ENCODE data around the gene MAP4K3. TPM values are rescaled to one million over a fixed set of nuclear protein-coding genes. Genes with fewer than 3 reads are reported as not detected.

The MAP4K3 gene
- total RNA-seq, 2 experiments from 2014 or later, result 8.3 to 9.5 TPM

DNA sequence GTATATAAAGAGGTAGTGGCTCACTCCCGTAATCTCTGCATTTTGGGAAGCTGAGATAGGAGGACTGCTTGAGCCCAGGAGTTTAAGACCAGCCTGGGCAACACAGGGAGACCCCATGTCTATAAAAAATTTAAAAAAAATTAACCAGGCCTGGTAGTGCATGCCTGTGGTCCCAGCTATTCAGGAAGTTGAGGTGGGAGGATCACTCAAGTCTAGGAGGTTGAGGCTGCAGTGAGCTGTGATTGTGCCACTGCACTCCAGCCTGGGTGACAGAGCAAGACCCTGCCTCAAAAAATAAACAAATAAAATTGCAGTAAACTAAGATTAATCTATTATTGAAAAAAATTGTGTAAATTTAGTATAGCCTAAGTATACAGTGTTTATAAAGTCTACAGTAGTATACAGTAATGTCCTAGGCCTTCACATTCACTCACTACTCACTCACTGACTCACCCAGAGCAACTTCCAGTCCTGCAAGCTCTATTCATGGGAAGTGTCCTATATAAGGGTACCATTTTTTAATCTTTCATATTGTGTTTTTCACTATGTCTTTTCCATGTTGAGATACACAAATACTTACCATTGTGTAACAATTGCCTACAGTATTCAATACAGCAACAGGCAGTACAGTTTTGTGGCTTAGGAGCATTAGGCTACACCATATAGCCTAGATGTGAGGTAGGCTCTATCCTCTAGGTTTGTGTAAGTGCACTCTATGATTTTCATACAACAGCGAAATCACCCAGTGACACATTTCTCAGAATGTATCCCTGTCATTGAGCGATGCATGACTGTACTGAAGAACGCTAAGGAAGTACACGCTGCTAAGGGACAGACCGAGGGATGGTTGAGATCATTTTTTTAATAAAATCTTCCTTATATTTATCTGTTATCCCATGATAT, 10.4 kb upstream of the MAP4K3 start:
- ChIA-PET POLR2A (no interaction called here), CTCF (interaction anchor here (0.6 kb wide), 1 partner anchor 48 kb away, joined by 3 read pairs; no protein-coding TSS in a partner anchor)

DNA sequence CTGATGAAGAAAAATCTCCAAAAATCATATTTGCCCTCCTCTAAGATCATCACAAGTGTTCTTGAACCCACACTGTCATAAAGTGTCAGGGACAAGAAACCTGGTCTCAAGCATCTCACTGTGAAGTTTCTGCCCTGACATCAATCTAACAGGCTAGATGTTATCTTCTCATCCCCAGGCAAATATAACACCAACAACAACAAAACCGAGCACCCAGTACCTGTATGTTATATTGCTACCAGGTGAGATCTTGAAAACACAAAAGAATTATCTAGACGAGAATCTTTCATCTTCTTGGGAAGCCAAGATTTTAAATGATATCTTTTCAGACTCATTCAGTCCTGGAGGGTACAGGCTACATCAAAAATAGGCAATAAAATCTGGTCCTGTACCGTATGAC, 8.8 kb upstream of the MAP4K3 start:
- POLR2A ChIA-PET, result no interaction called here
- CTCF ChIA-PET, result no interaction called here

DNA sequence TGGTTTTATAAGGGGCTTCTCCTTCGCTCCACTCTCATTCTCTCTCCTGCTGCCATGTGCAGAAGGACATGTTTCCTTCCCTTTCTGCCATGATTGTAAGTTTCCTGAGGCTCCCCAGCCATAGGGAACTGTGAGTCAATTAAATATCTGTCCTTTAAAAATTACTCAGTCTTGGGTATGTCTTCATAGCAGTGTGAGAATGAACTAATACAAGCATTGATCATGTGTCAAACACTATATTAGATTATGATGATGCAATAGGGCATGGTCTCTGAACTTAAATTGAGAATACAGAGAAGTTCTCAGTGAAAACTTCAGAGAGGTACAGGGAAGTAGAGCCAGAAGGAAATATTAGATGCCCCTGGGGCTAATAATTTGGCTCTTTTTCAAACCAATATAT, 5.9 kb upstream of the MAP4K3 start:
- ChIA-PET POLR2A (no interaction called here), CTCF (no interaction called here)

DNA sequence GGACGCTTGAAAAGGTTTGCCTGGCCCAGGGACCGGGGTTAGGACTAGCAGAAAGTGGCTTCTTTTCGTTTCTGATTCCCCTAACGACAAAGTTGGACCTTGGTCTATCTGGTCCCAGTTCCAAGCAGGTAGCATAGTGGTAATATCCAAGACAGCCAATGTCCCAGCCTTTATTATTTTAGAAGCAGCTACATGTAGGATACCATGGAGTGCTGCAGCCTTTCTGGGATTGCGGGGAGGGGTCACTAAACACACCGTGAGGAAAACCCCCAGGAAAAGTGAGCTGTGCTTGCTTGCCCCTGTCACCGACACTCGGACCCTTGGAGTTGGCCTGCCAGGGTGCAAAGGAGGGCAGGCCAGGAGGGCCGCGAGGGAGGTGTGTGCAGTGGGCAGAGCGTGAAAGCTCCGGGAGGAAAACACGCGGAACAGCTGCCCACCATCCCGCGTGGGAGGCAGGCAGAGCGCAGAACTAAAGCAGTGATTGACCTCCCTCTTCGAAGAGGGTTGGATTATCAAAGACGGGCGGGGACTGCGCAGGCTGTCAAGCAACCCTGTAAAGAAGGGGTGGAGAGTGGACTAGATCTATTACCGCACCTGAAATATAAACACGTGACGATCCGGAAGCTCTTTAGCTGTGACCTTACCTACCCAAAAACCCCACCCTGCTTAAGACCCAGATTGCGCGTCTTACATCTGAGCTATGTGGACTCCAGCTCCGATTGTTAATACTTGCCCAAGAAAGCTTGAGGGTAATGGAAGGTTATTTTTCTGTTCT, 624 bp upstream of the MAP4K3 start:
- POLR2A ChIA-PET, result interaction anchor here (0.6 to 1.2 kb wide), 2 partner anchors 96 to 158 kb away, joined by 3 read pairs; no protein-coding TSS in a partner anchor
- CTCF ChIA-PET, result interaction anchor here (1.3 kb wide), 1 partner anchor 58 kb away, joined by 3 read pairs; no protein-coding TSS in a partner anchor

DNA sequence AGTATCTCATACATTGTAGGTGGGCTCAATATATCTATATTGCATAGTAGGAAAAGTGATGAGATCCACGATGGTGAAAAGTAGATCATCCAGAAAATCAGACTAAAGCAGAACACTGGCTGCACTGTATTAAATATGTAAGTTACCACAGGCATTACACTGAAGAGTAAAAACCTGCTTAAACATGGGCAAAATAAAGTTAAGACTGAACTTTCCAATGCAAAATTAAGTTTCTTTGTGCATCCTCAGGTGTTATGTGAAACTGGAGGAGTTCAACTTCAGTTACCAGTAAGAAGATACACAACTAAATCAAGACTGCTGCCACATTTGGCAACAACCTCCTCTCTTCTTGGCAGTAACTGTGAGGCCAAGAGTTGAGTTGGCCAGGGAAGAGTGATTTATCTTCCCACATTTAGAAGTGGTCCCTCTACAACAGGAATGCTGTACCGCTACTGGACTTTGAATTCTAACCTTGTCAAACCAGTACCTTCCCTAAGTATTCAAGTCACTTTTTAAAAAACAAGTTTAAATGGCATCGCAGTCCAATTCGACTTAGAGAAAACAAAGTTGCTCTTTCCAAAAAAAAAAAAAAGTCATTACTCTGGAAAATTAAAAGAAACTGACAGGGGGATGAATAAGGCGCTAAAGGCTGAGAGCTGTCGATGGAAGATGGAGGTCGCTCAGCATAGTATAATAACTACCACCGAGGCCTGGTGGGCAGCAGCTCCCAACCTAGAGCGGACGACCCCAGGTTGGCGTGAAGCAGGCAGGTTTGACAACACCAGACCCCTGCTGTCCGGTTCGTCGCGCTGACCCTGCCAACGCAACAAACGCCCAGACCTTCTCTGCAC, 1.1 kb downstream of the MAP4K3 start:
- POLR2A ChIA-PET, result interaction anchor here (1.2 kb wide), 1 partner anchor 160 kb away, joined by 3 read pairs; no protein-coding TSS in a partner anchor
- CTCF ChIA-PET, result no interaction called here

DNA sequence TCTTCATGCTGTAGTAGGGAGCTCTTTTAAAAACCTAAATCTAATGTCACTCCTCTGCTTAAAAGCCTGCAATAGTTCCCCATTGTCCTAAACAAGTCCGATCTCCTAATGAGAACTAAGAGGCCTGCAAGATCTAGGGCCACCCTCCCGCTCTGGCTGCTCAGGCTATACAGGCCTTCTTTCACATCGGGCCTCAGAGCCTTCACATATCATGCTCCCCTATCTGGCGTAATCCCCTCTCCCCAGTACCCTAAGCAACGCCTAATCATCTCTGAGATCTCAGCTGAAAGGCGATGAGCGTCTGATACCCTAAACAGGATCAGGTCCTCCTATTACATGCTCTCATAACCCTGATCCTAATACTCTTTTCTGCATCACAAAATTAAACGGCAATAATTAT, 1.9 kb downstream of the MAP4K3 start:
- ChIA-PET POLR2A (no interaction called here), CTCF (no interaction called here)

DNA sequence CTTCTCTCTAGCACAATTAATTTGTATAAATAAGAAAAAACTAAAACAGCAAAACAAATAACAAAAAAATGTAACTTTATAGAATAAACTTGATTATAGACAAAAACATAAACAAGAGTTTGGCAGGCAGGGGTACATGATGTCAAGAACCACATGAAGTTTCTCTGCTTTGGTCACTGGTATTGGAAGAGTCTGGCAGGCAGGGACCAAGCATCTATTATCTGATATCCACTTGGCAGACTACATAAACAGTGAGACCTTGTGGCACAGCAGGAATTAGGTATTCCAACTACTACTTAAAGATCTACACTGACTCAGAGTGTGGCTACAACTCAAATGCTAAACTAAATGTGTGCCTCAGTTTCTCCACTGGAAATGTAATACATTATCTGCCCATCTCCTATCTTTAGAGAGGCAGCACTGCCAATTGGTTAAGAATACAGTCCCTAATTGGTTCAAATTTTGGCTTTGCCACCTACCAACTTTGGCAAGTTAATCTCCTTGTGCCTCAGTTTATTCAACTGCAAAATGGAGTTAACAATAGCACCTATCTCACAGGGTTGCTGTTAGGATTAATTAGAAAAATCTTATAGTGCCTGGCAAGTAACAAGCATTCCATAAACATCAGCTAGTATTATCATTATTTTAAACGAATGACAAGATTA, 2.7 kb downstream of the MAP4K3 start:
- ChIA-PET CTCF (no interaction called here), POLR2A (no interaction called here)

DNA sequence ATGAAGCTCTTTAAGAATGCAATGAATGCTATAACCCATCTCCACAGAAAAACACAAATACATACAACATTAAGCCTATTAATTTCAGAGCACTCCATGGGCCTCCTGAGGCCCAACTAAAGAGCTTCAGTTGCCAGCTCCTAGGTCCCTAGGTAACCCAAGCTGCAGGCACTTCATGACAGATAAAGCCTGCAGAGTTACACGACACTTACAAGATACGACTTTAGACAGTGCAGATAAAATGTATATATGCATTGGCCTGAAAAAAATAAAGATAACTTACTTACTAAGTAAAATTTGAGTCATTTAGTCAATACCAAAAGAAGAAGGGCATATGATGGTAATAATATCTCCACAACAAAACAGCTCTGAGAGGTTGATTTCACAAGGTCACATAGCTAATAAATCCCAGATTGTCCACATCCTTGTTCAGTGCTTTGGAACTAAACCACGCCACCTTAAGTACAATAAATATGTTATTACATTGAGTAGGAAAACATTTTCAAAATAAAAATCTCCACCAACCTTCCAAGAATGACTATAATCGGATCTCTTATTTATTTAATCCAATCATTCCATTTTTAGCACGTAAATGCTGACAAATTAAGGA, 3.4 kb downstream of the MAP4K3 start:
- ChIA-PET CTCF (no interaction called here), POLR2A (no interaction called here)

DNA sequence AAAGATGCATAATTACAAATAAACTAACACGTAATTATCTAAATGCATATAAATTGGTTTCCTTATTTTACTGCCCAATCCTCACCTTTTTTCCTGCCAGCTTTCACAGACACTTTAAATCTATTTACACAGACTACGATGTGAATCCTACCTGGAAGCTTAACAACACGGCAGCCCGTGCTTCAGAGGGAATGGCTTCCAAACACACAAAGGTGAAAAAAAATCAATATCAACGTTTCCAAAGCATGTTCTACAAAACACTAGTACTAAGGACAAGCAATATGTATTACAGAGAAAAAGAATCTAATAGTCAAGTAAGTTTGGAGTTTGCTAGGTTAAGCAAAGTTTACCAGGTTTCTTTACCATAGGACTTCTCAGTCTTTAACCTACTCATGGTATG, 4.4 kb downstream of the MAP4K3 start:
- CTCF ChIA-PET, result no interaction called here

DNA sequence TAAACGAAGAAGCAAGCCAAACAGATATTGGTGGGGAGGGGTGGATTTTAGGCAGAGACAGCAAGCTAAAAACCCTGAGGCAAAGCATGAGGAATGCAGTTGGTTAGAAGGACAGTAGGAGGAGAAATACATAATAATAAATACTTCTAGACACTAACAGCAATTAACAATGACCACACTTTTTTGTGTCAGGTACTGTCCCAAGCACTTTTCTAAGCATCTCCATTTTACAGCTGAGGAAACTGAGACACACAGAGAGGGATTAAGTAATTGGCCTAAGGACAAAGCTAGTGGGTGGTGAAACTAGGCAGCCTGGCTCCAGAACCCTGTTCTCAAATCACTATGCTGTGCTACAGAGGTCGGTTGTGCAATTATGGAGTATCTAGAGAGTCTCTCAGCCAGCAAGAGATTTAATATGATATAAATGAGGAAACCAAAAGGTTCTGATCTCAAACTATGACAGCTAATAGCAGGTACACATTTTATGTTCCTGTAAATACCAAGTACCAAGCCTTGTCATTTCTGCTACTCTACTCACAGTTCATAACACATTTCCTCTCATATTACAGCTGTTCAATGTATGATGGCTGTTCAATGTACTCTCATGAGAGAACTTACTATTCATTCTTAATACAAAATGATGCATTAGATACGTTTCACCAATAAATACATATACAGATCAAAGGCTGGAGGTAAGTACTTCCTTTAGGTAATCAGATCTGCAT, 5.3 kb downstream of the MAP4K3 start:
- ChIA-PET POLR2A (no interaction called here), CTCF (no interaction called here)

More for the DNA sequence above, 4.4 kb downstream of the MAP4K3 start:
- POLR2A ChIA-PET, result no interaction called here

DNA sequence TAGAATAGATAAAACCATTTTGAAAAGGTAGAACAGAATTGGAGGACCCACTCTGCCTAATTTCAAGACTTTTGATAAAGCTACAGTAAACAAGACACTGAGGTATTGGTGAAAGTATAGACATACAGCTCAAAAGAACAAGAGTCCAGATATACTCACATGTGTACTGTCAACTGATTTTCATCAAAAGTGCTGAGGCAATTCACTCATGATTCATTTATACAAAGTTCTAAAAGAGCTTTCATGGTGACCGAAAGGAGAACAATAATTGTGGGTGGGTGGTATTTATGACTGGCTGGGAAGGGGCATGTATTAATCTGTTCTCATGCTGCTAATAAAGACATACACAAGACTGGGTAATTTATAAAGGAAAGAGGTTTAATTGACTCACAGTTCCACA, 7.3 kb downstream of the MAP4K3 start:
- CTCF ChIA-PET, result no interaction called here
- POLR2A ChIA-PET, result no interaction called here

DNA sequence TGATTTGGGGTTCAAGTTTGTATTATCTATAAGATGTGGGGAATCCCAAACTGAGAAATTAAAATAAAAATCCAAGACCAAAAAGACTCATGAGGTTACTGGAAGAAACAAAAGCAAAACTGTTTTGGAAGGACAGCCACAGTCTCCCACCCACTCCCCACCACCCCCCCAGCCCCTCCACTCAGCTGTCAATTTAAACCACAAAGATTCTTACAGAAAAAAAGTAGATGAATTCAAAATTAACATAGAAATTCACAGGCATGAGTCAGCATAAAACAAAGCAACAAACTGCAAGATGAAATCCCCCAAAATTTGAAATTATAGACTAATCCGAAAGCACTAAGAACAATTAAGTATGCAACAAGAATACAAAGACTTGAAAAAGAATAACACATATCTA, 12.1 kb downstream of the MAP4K3 start:
- ChIA-PET CTCF (no interaction called here), POLR2A (no interaction called here)

DNA sequence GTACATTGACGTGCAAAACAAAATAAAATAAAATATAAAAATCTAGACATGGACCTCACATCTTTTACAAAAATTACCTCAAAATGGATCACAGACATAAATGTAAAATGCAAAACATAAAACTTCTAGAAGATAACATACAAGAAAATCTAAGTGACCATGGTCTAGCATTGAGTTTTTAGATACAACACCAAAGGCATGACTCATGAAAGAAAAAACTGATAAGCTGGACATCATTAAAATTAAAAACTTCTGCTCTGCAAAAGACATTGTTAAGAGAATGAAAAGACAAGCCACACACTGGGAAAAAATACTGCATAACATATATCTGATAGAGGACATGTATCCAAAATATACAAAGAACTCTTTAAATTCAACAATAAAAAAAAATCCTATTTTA, 14.4 kb downstream of the MAP4K3 start:
- ChIA-PET CTCF (no interaction called here), POLR2A (no interaction called here)

DNA sequence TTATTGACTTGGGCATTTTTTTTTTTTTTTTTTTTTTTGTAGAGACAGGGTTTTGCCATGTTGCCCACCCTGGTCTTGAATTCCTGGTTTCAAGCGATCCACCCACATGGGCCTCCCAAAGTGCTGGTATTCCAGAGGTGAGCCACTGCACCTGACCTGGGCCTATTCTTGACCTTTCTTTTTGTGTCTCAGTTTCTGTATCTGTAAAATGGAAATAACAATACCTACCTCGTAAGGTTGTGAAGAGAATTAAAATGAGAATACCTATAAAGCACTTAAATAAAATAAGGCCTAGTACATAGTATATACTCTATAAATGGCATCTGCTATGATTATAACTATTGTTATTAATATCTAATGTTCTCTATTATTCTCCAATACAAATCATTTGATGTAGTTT, 15.7 kb downstream of the MAP4K3 start:
- ChIA-PET CTCF (no interaction called here), POLR2A (no interaction called here)

DNA sequence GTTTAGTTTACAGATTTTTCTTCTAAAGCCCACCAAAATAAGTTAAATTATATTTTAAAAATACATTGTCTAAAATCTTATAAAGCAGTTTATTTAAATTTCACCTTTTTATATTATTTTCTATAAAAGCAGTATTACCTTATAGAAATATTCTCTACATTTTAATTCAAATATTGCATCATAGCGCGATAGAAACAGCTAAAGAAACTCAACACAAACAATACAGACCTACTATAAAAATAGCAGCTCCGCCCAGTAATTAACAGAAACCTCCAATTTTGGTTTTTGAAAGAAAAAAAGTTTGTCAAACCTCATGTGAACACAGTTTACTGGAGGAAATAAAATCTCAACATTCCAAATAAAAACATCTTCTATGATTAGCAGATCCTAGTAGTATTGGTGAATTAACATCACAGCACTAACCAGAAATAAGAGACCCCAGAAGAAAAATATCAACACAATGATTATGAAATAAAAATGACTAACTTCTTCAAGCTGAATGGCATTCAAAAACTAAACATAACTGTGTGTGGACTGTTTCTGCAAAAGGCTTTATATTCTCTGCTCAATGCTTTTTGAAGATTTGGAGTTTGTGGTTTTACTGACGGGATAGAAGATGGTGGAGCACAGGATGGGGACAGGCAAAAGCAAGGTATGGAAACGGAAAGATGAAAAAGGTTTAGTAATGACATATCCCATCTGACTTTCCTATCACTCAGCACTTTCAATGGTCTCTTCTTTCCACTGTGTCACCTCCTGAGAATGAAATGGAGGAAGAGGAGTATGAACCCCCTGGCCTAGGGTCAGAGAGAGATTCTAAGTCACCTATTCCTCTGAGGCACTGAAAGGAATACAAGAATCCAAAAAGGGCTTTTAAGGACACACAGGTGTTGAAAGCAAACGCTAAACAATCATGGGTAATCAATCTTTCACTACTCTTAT, 17.5 kb downstream of the MAP4K3 start:
- POLR2A ChIA-PET, result no interaction called here

DNA sequence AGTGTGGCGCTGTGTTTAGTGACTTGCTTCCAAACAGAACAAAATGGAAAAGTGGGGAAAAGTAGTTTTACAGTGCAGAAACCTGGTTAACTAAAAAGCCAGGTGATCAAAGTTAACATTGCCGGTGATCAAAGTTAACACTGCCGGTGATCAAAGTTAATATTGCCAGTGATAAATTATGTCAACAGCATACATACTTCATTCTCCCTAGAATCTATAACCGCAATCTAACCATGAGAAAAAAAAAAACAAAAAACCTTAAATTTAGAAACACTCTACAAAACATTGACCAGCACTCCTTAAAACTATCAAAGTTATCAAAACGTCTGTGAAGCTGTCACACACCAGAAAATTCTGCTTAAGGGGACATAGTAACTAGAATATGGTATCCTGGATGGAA, 18.6 kb downstream of the MAP4K3 start:
- POLR2A ChIA-PET, result interaction anchor here (0.7 kb wide), 1 partner anchor 278 kb away, joined by 5 read pairs; no protein-coding TSS in a partner anchor
- CTCF ChIA-PET, result interaction anchor here (0.7 kb wide), 1 partner anchor 1412 kb away, joined by 3 read pairs; no protein-coding TSS in a partner anchor

More for the DNA sequence above, 17.5 kb downstream of the MAP4K3 start:
- CTCF ChIA-PET, result no interaction called here

DNA sequence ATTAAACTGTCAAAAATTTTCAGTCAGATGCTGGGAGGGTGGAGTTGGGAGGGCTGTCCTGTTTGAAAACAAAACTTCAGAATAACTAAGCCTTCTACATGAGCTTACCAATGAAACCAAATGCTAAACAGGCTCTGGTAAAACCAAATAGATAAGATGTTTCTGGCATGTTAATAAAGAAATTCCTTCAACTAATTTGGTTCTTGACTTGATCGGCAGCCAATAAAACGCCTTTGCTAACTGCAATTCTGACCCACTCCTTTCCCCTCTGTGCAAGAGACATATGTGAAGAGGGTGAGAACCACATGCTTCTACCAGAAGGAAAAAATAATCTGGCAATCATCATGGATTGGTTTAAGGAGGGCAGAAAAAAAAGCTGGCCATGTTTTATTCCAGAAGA, 20.9 kb downstream of the MAP4K3 start:
- CTCF ChIA-PET, result no interaction called here
- POLR2A ChIA-PET, result no interaction called here
